ENCODE data around the gene LRRC41. TPM values are rescaled to one million over a fixed set of nuclear protein-coding genes. Genes with fewer than 3 reads are reported as not detected.

Gene LRRC41
- polyA plus RNA-seq, 1 of the 3 experiments (the other 2 are of a cell fraction), result 59.3 TPM

- TF ChIP-seq TAF1 (IDR thresholded peaks at IDR 0.05; ENCODE audit: borderline replicate concordance, low read depth, low read length) (no peak), SIN3A (IDR thresholded peaks at IDR 0.05; ENCODE audit: borderline replicate concordance, low read depth, low read length) (no peak), ELF1 (IDR thresholded peaks at IDR 0.05) (no peak), RXRA (IDR thresholded peaks at IDR 0.05; ENCODE audit: borderline replicate concordance, low read depth) (no peak), USF1 (IDR thresholded peaks at IDR 0.05; ENCODE audit: borderline replicate concordance, low read depth) (no peak), POLR2AphosphoS5 (IDR thresholded peaks at IDR 0.05; ENCODE audit: low read depth, low read length) (no peak), TCF12 (IDR thresholded peaks at IDR 0.05) (no peak), YY1 (IDR thresholded peaks at IDR 0.05; ENCODE audit: low read depth) (no peak), IRF3 (IDR thresholded peaks at IDR 0.05; ENCODE audit: low read depth, low read length) (no peak)
Measured at GRCh38 chr1:46310321-46310720, 6.9 kb upstream of the LRRC41 start (continued).

GRCh38 chr1:46309401-46310159, 6.2 kb upstream of the LRRC41 start:
- no peak overlapping the region for H2AFZ ChIP-seq (ENCODE audit: low read depth)
- no peak overlapping the region for H3K4me3 ChIP-seq (ENCODE audit: low read depth in 2 of 2, low read length in 1 of 2)
- 99% methylated on average over 15 of the region's 16 CpGs for WGBS (ENCODE audit: low lambda C conversion rate)
- H3K9me3 ChIP-seq, result no peaks in the 10 kb centered on the region
- peaks cover 33 to 42% of the 10 kb centered on the region in 2 experiments for H3K36me3 ChIP-seq (replicated peaks in 1 of 2; ENCODE audit: control insufficient read depth in 1 of 2, insufficient read depth in 2 of 2, low read length in 1 of 2)
- H3K4me2 ChIP-seq, result no peak overlapping the region
- peaks cover 46% of the 10 kb centered on the region for H4K20me1 ChIP-seq (ENCODE audit: insufficient read depth)
- H3K9ac ChIP-seq, result no peak overlapping the region
- H3K9me2 ChIP-seq, result no peaks in the 10 kb centered on the region
- TF ChIP-seq POLR2AphosphoS5 (IDR thresholded peaks at IDR 0.05; ENCODE audit: low read depth, low read length) (no peak), RCOR1 (IDR thresholded peaks at IDR 0.05; ENCODE audit: low read length) (no peak), JUND (IDR thresholded peaks at IDR 0.05) (no peak), RAD21 (IDR thresholded peaks at IDR 0.05; ENCODE audit: low read length) (no peak), FOSL2 (IDR thresholded peaks at IDR 0.05; ENCODE audit: borderline replicate concordance, low read depth) (no peak), SIN3A (IDR thresholded peaks at IDR 0.05; ENCODE audit: borderline replicate concordance, low read depth, low read length) (no peak), EP300 (IDR thresholded peaks at IDR 0.05; ENCODE audit: borderline replicate concordance in 1 of 2, low read depth in 1 of 2, low read length in 1 of 2) (no peak), GATA2 (CRISPR knock-in tag; IDR thresholded peaks at IDR 0.05) (no peak), TEAD4 (IDR thresholded peaks at IDR 0.05; ENCODE audit: borderline replicate concordance, insufficient read depth) (no peak), NRF1 (IDR thresholded peaks at IDR 0.05; ENCODE audit: low read depth, low read length) (no peak), EZH2phosphoT487 (IDR thresholded peaks at IDR 0.05; ENCODE audit: borderline replicate concordance, low read depth) (no peak), CTCF (IDR thresholded peaks at IDR 0.05) (no peak)
- H3K27ac ChIP-seq (ENCODE audit: low read depth in 2 of 2, low read length in 1 of 2), result no peak overlapping the region
- CTCF ChIA-PET, result interaction anchor here (0.7 to 3.5 kb wide), 2 partner anchors 31 kb away, joined by 3 to 13 read pairs; partner anchors contain the start of gene NSUN4
- peaks cover 74% of the 10 kb centered on the region for H3K79me2 ChIP-seq (ENCODE audit: insufficient read depth)
- H3F3A ChIP-seq (replicated peaks; ENCODE audit: insufficient read depth), result peaks cover 12% of the 10 kb centered on the region
- peaks cover 2 to 9% of the 10 kb centered on the region in 2 experiments; a peak in 2 of 4 replicates for H3K4me1 ChIP-seq (ENCODE audit: control insufficient read depth in 1 of 2, insufficient read depth in 2 of 2, low read depth in 1 of 2, low read length in 1 of 2)
- POLR2A ChIA-PET, result no interaction called here
- H3K27me3 ChIP-seq (ENCODE audit: insufficient read depth), result no peaks in the 10 kb centered on the region
- no peak for DNase-seq

Data from SK-N-SH (cell line).